ENCODE measurements around the gene AP4B1. TPM values are rescaled to one million over a fixed set of nuclear protein-coding genes. Genes with fewer than 3 reads are reported as not detected.

AP4B1 gene
- total RNA-seq, 6 experiments from 2014 or later: 12.6 to 14.0 (median 13.3) TPM

DNA sequence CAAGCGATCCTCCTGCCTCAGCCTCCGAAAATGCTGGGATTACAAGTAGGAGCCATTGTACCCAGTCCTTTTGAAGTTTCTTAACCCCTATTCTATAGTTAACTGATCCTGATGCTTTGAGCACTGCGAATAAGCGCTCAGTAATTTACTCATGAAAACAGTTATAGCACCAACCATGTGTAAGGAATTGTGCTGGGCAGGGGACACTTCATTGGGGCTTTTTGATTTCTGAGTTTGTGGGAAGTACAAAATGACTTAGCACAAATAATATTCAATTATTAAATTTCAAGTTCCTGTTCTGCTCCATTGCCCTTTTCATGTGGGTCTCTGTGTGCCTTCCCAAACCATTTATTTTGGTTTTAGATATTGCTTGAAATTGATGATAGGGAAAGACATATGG lies 18.4 kb upstream of the AP4B1 start:
- H3K27me3 Mint-ChIP-seq (ENCODE audit: insufficient read depth): peaks cover 13% of the 10 kb centered on the region; the same call in 1 of the 2 replicates
- H3K36me3 Mint-ChIP-seq (ENCODE audit: low read depth): no peaks in the 10 kb centered on the region
- TF ChIP-seq, protein P1, sequence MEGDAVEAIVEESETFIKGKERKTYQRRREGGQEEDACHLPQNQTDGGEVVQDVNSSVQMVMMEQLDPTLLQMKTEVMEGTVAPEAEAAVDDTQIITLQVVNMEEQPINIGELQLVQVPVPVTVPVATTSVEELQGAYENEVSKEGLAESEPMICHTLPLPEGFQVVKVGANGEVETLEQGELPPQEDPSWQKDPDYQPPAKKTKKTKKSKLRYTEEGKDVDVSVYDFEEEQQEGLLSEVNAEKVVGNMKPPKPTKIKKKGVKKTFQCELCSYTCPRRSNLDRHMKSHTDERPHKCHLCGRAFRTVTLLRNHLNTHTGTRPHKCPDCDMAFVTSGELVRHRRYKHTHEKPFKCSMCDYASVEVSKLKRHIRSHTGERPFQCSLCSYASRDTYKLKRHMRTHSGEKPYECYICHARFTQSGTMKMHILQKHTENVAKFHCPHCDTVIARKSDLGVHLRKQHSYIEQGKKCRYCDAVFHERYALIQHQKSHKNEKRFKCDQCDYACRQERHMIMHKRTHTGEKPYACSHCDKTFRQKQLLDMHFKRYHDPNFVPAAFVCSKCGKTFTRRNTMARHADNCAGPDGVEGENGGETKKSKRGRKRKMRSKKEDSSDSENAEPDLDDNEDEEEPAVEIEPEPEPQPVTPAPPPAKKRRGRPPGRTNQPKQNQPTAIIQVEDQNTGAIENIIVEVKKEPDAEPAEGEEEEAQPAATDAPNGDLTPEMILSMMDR (IDR thresholded peaks at IDR 0.05): no peak
- no peak overlapping the region for H3K27ac Mint-ChIP-seq
- peaks cover 10% of the 10 kb centered on the region for H3K4me1 Mint-ChIP-seq (ENCODE audit: low read depth)
- H3K4me3 Mint-ChIP-seq: no peak overlapping the region
- no peaks in the 10 kb centered on the region for H3K9me3 Mint-ChIP-seq
- no peak for DNase-seq

DNA sequence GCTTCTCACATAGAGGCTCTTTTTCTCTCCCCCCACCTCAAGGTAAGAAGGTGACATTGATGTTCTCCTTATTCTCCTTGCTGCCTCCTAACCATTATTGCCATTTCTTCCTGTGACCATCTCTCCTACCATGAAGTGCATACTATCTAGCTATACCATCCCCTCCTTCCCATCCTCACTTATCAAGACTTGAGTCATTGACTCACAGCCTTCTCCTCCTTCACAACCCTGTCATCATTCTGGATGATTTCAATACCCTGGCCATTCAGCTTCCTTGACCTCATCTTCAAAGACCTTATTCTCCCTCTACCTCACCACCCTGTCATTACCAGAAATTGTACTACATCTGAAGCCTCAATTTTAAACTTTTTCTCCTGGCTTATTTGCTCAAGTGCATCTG lies 13.6 kb upstream of the AP4B1 start:
- Mint-ChIP-seq H3K36me3 (ENCODE audit: low read depth) (no peaks in the 10 kb centered on the region; the same call in 1 of the 2 replicates), H3K4me3 (no peak overlapping the region), H3K27me3 (ENCODE audit: insufficient read depth) (peaks cover 8% of the 10 kb centered on the region), H3K27ac (no peak overlapping the region), H3K4me1 (ENCODE audit: low read depth) (peaks cover 18% of the 10 kb centered on the region), H3K9me3 (no peaks in the 10 kb centered on the region)
- TF ChIP-seq, protein P1 (IDR thresholded peaks at IDR 0.05): no peak
- DNase-seq: no peak

DNA sequence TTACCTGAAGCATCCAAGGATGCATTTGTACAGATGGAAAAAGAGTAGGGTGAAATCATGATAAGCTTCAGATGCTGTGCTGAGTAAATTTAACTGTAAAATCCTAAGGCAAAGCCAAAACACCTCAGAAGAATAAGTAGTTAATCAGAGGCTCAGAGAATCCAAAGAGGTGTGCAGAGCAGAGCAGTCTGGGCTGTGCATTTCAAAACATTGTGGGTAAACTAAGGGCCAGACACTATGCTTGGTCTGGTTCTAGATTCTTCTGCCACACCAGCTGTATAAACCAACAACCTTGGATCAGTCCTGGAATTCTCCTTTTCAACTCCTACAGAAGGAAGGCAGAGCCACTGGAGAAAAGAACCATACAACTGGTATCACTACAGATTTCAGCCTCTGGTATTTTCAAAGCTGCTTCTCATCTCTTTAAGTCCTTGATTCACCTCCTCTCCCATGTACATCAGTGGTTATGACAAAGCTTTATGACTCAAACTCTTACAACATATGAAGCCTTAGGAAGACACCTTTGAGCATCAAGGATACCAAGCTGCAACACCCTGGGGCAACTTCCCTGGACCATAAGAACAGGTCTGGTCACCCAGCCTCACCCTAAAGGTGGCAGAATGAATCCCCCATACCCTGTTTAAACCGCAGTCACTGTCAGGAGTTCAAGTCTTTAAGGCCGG lies 12.9 kb upstream of the AP4B1 start:
- no peak overlapping the region for H3K4me3 Mint-ChIP-seq
- TF ChIP-seq, protein P1 (IDR thresholded peaks at IDR 0.05): no peak
- DNase-seq: peak; percentile 58
- H3K9me3 Mint-ChIP-seq: no peaks in the 10 kb centered on the region
- H3K27ac Mint-ChIP-seq: no peak overlapping the region
- H3K27me3 Mint-ChIP-seq (ENCODE audit: insufficient read depth): peaks cover 4% of the 10 kb centered on the region
- H3K4me1 Mint-ChIP-seq (ENCODE audit: low read depth): peaks cover 25% of the 10 kb centered on the region
- H3K36me3 Mint-ChIP-seq (ENCODE audit: low read depth): no peaks in the 10 kb centered on the region; the same call in 1 of the 2 replicates

DNA sequence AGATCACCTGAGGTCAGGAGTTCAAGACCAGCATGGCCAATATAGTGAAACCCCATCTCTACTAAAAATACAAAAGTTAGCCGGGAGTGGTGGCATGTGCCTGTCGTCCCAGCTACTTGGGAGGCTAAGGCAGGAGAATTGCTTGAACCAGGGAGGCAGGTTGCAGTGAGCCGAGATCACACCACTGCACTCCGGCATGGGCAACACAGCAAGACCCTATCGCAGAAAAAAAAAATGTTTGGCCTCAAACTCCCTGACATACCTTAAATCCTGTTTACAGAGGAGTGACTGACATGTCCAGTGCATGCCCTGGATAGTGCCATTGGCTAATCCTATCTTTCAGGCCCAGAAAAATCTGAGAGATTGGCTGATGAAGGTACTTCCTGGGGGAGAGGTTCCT lies 12.4 kb upstream of the AP4B1 start:
- TF ChIP-seq, protein P1 (IDR thresholded peaks at IDR 0.05): no peak
- Mint-ChIP-seq H3K36me3 (ENCODE audit: low read depth) (no peaks in the 10 kb centered on the region; the same call in 1 of the 2 replicates), H3K27me3 (ENCODE audit: insufficient read depth) (peaks cover 2% of the 10 kb centered on the region), H3K9me3 (no peaks in the 10 kb centered on the region), H3K4me3 (no peak overlapping the region), H3K27ac (no peak overlapping the region), H3K4me1 (ENCODE audit: low read depth) (peaks cover 27% of the 10 kb centered on the region)
- DNase-seq: no peak

DNA sequence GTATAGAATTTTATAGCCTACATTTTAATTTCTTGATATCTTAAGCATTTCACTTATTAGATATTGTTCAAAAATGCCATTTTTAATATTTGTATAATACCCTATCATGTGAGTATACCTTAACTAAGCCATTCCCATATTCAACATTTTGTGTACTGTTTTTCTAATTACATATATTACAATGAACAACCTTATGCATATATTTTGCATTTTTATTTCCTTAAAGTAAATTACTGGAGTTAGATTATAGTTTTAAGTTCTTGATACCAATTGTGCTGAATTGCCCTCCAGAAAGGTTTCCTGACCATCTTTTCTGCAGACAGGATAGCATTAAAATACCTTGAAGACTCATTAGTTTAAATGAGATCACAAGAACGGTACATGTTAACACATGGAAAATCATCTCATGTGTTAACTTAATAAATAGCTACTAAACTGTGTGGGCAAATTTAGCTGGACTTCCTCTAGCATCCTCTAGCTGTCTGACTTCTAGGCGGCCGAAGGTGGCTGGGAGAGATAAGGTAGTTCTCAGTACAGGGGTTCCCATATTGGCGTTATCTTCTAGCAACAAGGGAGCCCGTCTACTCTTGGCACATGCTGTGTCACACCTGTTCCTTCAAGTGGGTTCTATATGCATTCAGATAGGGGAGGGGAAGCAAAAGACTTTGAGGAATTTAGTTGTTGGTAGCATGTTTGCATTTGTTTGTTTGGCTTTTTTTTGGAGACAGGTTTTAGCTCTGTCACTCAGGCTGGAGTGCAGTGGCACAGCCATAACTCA lies 9.5 kb upstream of the AP4B1 start:
- no peaks in the 10 kb centered on the region; the same call in 1 of the 2 replicates for H3K27me3 Mint-ChIP-seq (ENCODE audit: insufficient read depth)
- no peak for DNase-seq
- peaks cover 27% of the 10 kb centered on the region for H3K4me1 Mint-ChIP-seq (ENCODE audit: low read depth)
- TF ChIP-seq, protein P1 (IDR thresholded peaks at IDR 0.05): no peak
- H3K9me3 Mint-ChIP-seq: no peaks in the 10 kb centered on the region
- no peak overlapping the region for H3K4me3 Mint-ChIP-seq
- no peak overlapping the region for H3K27ac Mint-ChIP-seq
- H3K36me3 Mint-ChIP-seq (ENCODE audit: low read depth): peaks cover 6% of the 10 kb centered on the region; the same call in 1 of the 2 replicates

Measured in HFFc6 (cell line).